Neural cell (in vitro differentiated cells): ENCODE data around the gene MAST4. TPM values are rescaled to one million over a fixed set of nuclear protein-coding genes. Genes with fewer than 3 reads are reported as not detected.

Experiments
- H2AFZ ChIP-seq: fragments of 200-600, 300-800 bp; sonication (generic), shearing (Covaris generic); 2 replicates; pipeline ENCODE4 v1.6.0; 2014; ENCODE audit warnings: low read depth, mild to moderate bottlenecking, antibody characterized with exemption, low read length, moderate library complexity
- H3F3A ChIP-seq: fragments of 200-600 bp; shearing (Covaris generic); 2 replicates; pipeline ENCODE4 v1.6.1; 2016; ENCODE audit warnings: mild to moderate bottlenecking, moderate library complexity, mixed read lengths, antibody characterized with exemption, low read length; ENCODE audit not compliant: insufficient read depth, poor library complexity, severe bottlenecking
- H3K27ac ChIP-seq: fragments of 200-600, 300-800 bp; sonication (generic), shearing (Covaris generic); 2 replicates; pipeline ENCODE4 v1.5.1; 2014; ENCODE audit warnings: mild to moderate bottlenecking, low read length, moderate library complexity
- H3K27me3 ChIP-seq: fragments of 300-800, 200-600 bp; sonication (generic), shearing (Covaris generic); 2 replicates; pipeline ENCODE4 v1.6.0; 2014; ENCODE audit warnings: mild to moderate bottlenecking, low read depth, low read length, moderate library complexity; ENCODE audit not compliant: insufficient read depth
- H3K36me3 ChIP-seq: fragments of 300-800, 200-600 bp; sonication (generic), shearing (Covaris generic); 2 replicates; pipeline ENCODE4 v1.5.1; 2014; ENCODE audit warnings: mild to moderate bottlenecking, antibody characterized with exemption, low read length, moderate library complexity; ENCODE audit not compliant: insufficient read depth
- H3K4me2 ChIP-seq: fragments of 300-800, 200-600 bp; sonication (generic), shearing (Covaris generic); 2 replicates; pipeline ENCODE4 v1.6.0; 2014; ENCODE audit warnings: mild to moderate bottlenecking, low read length
- H3K4me3 ChIP-seq: fragments of 300-800, 200-600 bp; sonication (generic), shearing (Covaris generic); 2 replicates; pipeline ENCODE4 v1.5.1; 2014; ENCODE audit warnings: mild to moderate bottlenecking, low read length, moderate library complexity
- H3K79me2 ChIP-seq: fragments of 200-600 bp; shearing (Covaris generic); replicated peaks from 2 replicates; pipeline ENCODE4 v1.6.0; 2014; ENCODE audit warnings: mild to moderate bottlenecking, low read length, moderate library complexity; ENCODE audit not compliant: insufficient read depth
- H3K9ac ChIP-seq: fragments of 300-800, 200-600 bp; sonication (generic), shearing (Covaris generic); 2 replicates; pipeline ENCODE4 v1.6.1; 2016; ENCODE audit warnings: mild to moderate bottlenecking, low read length, mixed read lengths
- H3K9me2 ChIP-seq: fragments of 200-600 bp; shearing (Covaris generic); 2 replicates; pipeline ENCODE4 v1.6.1; 2016; ENCODE audit warnings: mild to moderate bottlenecking, low read length, mixed read lengths; ENCODE audit not compliant: insufficient read depth
- H3K9me3 ChIP-seq: fragments of 200-600, 300-800 bp; sonication (generic), shearing (Covaris generic); 2 replicates; pipeline ENCODE4 v1.6.1; 2016; ENCODE audit warnings: mild to moderate bottlenecking, mixed run types, low read length, moderate library complexity, mixed read lengths
- H4K20me1 ChIP-seq: fragments of 200-600 bp; shearing (Covaris generic); 2 replicates; pipeline ENCODE4 v1.6.1; 2016; ENCODE audit warnings: mild to moderate bottlenecking, mixed run types; ENCODE audit not compliant: insufficient read depth
- CTCF ChIP-seq: fragments of 450-650 bp; IDR thresholded peaks from 2 replicates; pipeline ENCODE4 v1.5.1; 2014; ENCODE audit warnings: antibody characterized with exemption, mild to moderate bottlenecking, moderate library complexity; ENCODE audit not compliant: poor library complexity, severe bottlenecking
- EP300 ChIP-seq: fragments of 450-650 bp; conservative IDR thresholded peaks from 2 replicates; pipeline ENCODE4 v1.6.1; 2014; ENCODE audit warnings: antibody characterized with exemption, mild to moderate bottlenecking, moderate library complexity; ENCODE audit not compliant: poor library complexity, severe bottlenecking
- EZH2 ChIP-seq: fragments of 200-600, 300-800 bp; shearing (Covaris generic), sonication (generic); IDR thresholded peaks from 2 replicates; pipeline ENCODE4 v1.6.1; 2014; ENCODE audit warnings: antibody characterized with exemption, low read length, borderline replicate concordance, mild to moderate bottlenecking; ENCODE audit not compliant: insufficient read depth, poor library complexity, severe bottlenecking
- MXI1 ChIP-seq: fragments of 450-650 bp; conservative IDR thresholded peaks from 2 replicates; pipeline ENCODE4 v1.6.1; 2014; ENCODE audit warnings: antibody characterized with exemption, mild to moderate bottlenecking; ENCODE audit not compliant: poor library complexity, severe bottlenecking
- POLR2AphosphoS5 ChIP-seq: IDR thresholded peaks from 2 replicates; pipeline ENCODE4 v1.6.1; 2012
- RAD21 ChIP-seq: fragments of 450-650 bp; conservative IDR thresholded peaks from 2 replicates; pipeline ENCODE4 v1.6.1; 2014; ENCODE audit warnings: antibody characterized with exemption, mild to moderate bottlenecking, moderate library complexity
- REST ChIP-seq: IDR thresholded peaks from 2 replicates; pipeline ENCODE4 v1.6.1; 2012; ENCODE audit warnings: borderline replicate concordance
- SMC3 ChIP-seq: fragments of 450-650 bp; conservative IDR thresholded peaks from 2 replicates; pipeline ENCODE4 v1.6.1; 2014; ENCODE audit warnings: antibody characterized with exemption, mild to moderate bottlenecking, moderate library complexity; ENCODE audit not compliant: poor library complexity
- TAF1 ChIP-seq: IDR thresholded peaks from 2 replicates; pipeline ENCODE4 v1.6.1; 2012; ENCODE audit warnings: low read depth
- polyA plus RNA-seq: library from polyadenylated mRNA; depleted of rRNA; stranded (reverse); fragments of >200 nt; gene quantifications from 2 replicates; pipeline ENCODE4 v1.2.3, GENCODE V29; 2014

Gene MAST4
- polyA plus RNA-seq, 1 donor from 2014 or later: 2.3 TPM

GRCh38 chr5:66848749-66849641 lies 252.8 kb downstream of the MAST4 start:
- H3K4me3 ChIP-seq: no peak overlapping the region
- no peaks in the 10 kb centered on the region for H3K27me3 ChIP-seq
- H4K20me1 ChIP-seq: no peaks in the 10 kb centered on the region
- H3K9ac ChIP-seq: no peak overlapping the region
- no peaks in the 10 kb centered on the region for H3K36me3 ChIP-seq
- no peaks in the 10 kb centered on the region for H3K9me2 ChIP-seq
- no peaks in the 10 kb centered on the region for H3K9me3 ChIP-seq
- H3K79me2 ChIP-seq: no peaks in the 10 kb centered on the region
- H2AFZ ChIP-seq: no peak overlapping the region
- TF ChIP-seq POLR2AphosphoS5 (no peak), SMC3 (no peak), TAF1 (no peak), CTCF (no peak), MXI1 (no peak), REST (no peak), EP300 (no peak)
- no peak overlapping the region for H3K27ac ChIP-seq
- H3F3A ChIP-seq: no peaks in the 10 kb centered on the region
- H3K4me2 ChIP-seq: no peak overlapping the region

DNA sequence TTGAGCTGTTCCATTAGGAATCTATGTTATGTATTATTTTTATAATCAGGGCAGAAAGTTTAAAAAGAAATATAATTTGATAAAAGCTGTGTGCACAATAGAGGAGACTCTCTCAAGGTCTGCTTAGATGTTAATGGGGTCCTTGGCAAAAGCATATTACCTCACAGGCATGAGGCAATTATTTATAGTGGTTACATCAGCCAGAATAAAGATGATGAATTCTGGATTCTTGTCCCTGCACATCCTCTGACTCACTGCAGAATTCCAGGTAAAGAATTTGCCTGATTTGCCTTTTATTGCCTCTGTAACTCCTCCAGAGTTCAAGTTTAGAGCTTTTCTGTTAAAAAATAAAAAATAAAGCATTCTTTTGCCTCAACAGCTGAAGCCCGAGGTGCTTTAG lies 253.6 kb downstream of the MAST4 start:
- Histone ChIP-seq H3K9ac (no peak overlapping the region), H3K9me2 (no peaks in the 10 kb centered on the region), H3K9me3 (no peaks in the 10 kb centered on the region), H3K27me3 (no peaks in the 10 kb centered on the region), H2AFZ (no peak overlapping the region), H3F3A (no peaks in the 10 kb centered on the region), H3K4me3 (no peak overlapping the region), H4K20me1 (no peaks in the 10 kb centered on the region), H3K36me3 (no peaks in the 10 kb centered on the region), H3K27ac (no peak overlapping the region), H3K79me2 (no peaks in the 10 kb centered on the region), H3K4me2 (no peak overlapping the region)
- no peak for TF ChIP-seq TAF1
- no peak for TF ChIP-seq EP300
- no peak for TF ChIP-seq MXI1
- TF ChIP-seq CTCF: no peak
- no peak for TF ChIP-seq RAD21
- no peak for TF ChIP-seq EZH2
- TF ChIP-seq REST: no peak
- no peak for TF ChIP-seq SMC3
- no peak for TF ChIP-seq POLR2AphosphoS5
